ENCODE measurements around the gene CIDEC.

Gene CIDEC

GRCh38 chr3:9843715-9844438 is 36.2 kb downstream of the CIDEC start, which contains the start of gene RPUSD3:
RPUSD3 (minus strand) TSS chr3:9844008; CDS start chr3:9843990, 18 bp downstream.
- peak; percentile 95 for DNase-seq (ENCODE audit: low read depth)

GRCh38 chr3:9841015-9841414 is 39.0 kb downstream of the CIDEC start:
- DNase-seq (ENCODE audit: low read depth), result no peak

- no peak for DNase-seq (ENCODE audit: low read depth)
Observed at GRCh38 chr3:9838856-9839255, 41.2 kb downstream of the CIDEC start.

- DNase-seq (ENCODE audit: low read depth), result no peak
Observed at GRCh38 chr3:9837701-9838582, 42.1 kb downstream of the CIDEC start.

GRCh38 chr3:9834520-9835380 is 45.3 kb downstream of the CIDEC start:
- DNase-seq (ENCODE audit: low read depth), result no peak

GRCh38 chr3:9833078-9833477 is 47.0 kb downstream of the CIDEC start:
- DNase-seq (ENCODE audit: low read depth), result no peak

- DNase-seq (ENCODE audit: low read depth), result no peak
Observed at GRCh38 chr3:9831253-9831652, 48.8 kb downstream of the CIDEC start.

GRCh38 chr3:9828801-9829755 is 51.0 kb downstream of the CIDEC start:
- DNase-seq (ENCODE audit: low read depth), result no peak

- DNase-seq (ENCODE audit: low read depth), result peak; percentile 46
Observed at GRCh38 chr3:9826815-9827573, 53.1 kb downstream of the CIDEC start.

GRCh38 chr3:9825451-9826040 is 54.5 kb downstream of the CIDEC start:
- no peak for DNase-seq (ENCODE audit: low read depth)

- peak; percentile 34 for DNase-seq (ENCODE audit: low read depth)
Observed at GRCh38 chr3:9820946-9821345, 59.1 kb downstream of the CIDEC start.

GRCh38 chr3:9820543-9820942 is 59.5 kb downstream of the CIDEC start:
- no peak for DNase-seq (ENCODE audit: low read depth)

- no peak for DNase-seq (ENCODE audit: low read depth)
Observed at GRCh38 chr3:9818666-9819335, 61.3 kb downstream of the CIDEC start.

GRCh38 chr3:9817436-9817835 is 62.6 kb downstream of the CIDEC start:
- DNase-seq (ENCODE audit: low read depth), result no peak
